ENCODE measurements around the gene NELFA.
"Not testable (repeated sequence)": the region's sequence is repeated elsewhere in the genome, so short reads cannot be mapped to it uniquely, and the experiment has no call there.

NELFA gene

DNA sequence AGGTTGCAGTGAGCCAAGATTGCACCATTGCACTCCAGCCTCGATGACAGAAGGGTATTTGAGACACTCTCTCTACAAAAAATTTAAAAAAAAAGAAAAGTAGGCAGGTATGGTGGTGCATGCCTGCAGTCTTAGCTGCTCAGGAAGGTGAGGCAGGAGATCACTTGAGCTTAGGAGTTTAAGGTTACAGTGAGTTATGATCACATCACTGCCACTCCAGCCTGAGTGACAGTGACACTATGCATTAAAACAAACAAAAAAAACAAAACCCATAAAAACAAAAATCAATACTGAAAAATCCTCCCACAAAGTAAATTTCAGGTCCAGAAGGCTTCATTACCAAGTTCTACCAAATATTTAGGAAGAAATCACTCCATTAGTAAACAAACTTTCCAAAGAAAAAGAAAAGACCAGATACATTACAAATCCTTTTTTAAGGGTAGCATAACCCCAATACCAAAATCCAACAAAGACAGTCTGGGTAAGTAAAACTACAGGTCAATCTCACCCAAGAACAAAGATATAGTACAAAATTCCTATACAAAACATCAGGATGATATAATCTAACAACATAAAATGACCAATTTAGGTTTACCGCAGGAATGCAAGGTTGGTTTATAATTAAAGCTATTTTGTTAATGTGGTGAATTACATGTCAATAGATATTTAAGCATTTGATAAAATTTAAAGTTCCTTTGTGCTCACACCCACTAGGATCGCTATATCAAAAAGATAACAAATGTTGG is 11.7 kb downstream of the NELFA start:
- TF ChIP-seq, protein P1, sequence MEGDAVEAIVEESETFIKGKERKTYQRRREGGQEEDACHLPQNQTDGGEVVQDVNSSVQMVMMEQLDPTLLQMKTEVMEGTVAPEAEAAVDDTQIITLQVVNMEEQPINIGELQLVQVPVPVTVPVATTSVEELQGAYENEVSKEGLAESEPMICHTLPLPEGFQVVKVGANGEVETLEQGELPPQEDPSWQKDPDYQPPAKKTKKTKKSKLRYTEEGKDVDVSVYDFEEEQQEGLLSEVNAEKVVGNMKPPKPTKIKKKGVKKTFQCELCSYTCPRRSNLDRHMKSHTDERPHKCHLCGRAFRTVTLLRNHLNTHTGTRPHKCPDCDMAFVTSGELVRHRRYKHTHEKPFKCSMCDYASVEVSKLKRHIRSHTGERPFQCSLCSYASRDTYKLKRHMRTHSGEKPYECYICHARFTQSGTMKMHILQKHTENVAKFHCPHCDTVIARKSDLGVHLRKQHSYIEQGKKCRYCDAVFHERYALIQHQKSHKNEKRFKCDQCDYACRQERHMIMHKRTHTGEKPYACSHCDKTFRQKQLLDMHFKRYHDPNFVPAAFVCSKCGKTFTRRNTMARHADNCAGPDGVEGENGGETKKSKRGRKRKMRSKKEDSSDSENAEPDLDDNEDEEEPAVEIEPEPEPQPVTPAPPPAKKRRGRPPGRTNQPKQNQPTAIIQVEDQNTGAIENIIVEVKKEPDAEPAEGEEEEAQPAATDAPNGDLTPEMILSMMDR (IDR thresholded peaks at IDR 0.05; ENCODE audit: insufficient read depth, low read length, missing control alignments), result no peak
- H3K4me3 ChIP-seq (ENCODE audit: low read depth, low read length), result no peak overlapping the region
- no peak for DNase-seq (ENCODE audit: low read depth, low spot score)
- ChIA-PET CTCF (no interaction called here), POLR2A (no interaction called here)

DNA sequence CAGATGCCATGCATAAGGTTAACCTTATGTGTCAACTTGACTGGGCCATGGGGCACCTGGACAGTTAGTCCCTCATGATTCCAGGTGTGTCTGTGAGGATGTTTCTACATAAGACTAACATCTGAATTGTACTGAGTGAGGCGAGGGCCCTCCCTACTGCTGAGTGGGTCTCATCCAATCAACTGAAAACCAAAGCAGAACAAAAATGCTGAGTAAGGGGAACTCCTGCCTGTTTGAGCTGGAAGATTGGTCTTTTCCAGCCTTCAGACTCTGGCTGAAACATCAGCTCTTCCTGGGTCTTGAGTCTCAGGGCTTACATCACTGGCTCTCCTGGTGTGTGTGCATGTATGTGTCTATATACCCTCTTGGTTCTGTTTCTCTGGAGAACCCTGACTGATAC is 13.8 kb downstream of the NELFA start:
- TF ChIP-seq, protein P1 (IDR thresholded peaks at IDR 0.05; ENCODE audit: insufficient read depth, low read length, missing control alignments), result no peak
- ChIA-PET CTCF (no interaction called here), POLR2A (no interaction called here)
- no peak overlapping the region for H3K4me3 ChIP-seq (ENCODE audit: low read depth, low read length)
- DNase-seq (ENCODE audit: low read depth, low spot score), result no peak

DNA sequence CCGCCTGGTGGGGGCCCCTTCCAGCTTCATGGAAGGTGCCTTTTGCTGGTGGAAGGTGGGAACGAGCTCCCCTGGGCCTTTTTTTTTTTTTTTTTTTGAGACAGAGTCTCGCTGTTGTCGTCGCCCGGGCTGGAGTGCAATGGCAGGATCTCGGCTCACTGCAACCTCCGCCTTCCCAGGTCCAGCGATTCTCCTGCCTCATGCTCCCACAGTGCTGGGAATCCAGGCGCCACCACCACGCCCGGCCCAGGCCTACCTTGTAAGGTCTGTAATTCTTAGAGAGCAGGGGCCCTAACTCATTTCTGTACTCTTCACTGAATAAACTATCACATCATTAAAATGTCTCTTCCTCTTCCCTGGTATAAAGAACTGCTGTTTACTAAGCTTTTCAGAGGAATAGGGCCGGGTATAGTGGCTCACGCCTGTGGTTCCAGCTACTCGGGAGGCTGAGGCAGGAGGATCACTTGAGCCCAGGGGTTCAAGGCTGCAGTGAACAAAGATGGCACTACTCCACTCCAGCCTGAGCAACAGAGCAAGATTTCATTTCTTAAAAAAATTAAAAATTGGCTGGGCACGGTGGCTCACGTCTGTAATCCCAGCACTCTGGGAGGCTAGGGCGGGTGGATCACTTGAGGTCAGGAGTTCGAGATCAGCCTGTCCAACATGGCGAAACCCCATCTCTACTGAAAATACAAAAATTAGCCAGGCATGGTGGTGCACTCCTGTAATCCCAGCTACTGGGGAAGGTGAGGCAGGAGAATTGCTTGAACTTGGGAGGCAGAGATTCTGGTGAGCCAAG is 14.9 kb downstream of the NELFA start:
- POLR2A ChIA-PET; DNase-seq (ENCODE audit: low read depth, low spot score); H3K4me3 ChIP-seq (ENCODE audit: low read depth, low read length): not testable (repeated sequence)
- CTCF ChIA-PET, result interaction anchor here (1.2 kb wide), 1 partner anchor 11 kb away, joined by 3 read pairs; no protein-coding TSS in a partner anchor

DNA sequence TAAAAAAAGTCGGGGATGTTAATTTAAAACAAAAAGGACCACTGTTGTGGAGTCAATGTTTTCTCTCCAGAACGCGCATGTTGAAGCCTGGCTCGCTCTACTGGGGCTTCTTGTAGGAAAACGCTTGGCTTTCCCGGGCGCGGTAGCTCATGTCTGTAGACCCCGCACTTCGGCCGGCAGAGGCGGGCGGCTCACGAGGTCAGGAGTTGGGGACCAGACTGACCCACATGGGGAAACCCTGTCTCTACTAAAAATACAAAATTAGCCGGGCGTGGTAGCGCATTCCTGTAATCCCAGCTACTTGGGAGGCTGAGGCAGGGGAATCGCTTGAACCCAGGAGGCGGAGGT is 15.6 kb downstream of the NELFA start:
- CTCF ChIA-PET, result interaction anchor here (1.2 kb wide), 1 partner anchor 12 kb away, joined by 3 read pairs; no protein-coding TSS in a partner anchor
- TF ChIP-seq, protein P1 (IDR thresholded peaks at IDR 0.05; ENCODE audit: insufficient read depth, low read length, missing control alignments), result no peak
- DNase-seq (ENCODE audit: low read depth, low spot score), result no peak
- no peak overlapping the region for H3K4me3 ChIP-seq (ENCODE audit: low read depth, low read length)
- POLR2A ChIA-PET, result no interaction called here

DNA sequence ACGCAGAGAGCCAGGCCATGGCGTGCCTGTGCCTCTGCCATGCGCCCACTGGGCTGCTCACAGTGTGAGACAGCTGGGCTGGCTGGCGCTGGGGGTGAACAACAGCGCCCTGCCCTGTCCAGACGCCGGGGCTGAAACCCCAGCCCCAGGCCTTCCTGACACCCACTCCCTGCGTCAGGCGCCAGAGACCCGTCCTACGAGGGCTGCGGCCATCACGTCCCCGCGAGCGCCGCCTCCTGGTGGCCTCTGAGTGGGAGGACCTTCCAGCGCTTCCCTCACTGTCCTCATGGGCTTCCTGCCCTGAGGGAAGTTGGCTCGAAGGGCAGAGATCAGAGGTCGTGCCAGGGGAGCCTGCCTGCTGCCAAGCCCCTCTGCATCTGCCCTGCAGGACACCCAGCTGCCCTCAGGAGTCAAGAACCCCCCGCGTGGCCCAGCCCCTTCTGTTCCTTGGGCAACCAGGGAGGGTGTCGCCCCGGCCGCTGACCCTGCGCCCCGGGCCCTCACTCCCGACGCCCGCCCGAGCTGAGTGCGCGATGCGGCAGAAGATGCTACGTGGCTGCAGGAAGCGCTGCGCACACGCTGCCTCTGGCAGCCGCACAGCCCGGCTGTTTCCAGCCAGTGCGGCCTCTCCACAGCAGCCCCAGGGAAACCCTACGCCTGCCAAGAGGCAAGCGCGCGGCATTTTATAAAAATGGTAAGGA is 16.2 kb downstream of the NELFA start:
- TF ChIP-seq, protein P1 (IDR thresholded peaks at IDR 0.05; ENCODE audit: insufficient read depth, low read length, missing control alignments), result no peak
- no peak overlapping the region for H3K4me3 ChIP-seq (ENCODE audit: low read depth, low read length)
- DNase-seq (ENCODE audit: low read depth, low spot score), result no peak
- CTCF ChIA-PET, result interaction anchor here (1.2 kb wide), 1 partner anchor 12 kb away, joined by 3 read pairs; no protein-coding TSS in a partner anchor
- POLR2A ChIA-PET, result no interaction called here

DNA sequence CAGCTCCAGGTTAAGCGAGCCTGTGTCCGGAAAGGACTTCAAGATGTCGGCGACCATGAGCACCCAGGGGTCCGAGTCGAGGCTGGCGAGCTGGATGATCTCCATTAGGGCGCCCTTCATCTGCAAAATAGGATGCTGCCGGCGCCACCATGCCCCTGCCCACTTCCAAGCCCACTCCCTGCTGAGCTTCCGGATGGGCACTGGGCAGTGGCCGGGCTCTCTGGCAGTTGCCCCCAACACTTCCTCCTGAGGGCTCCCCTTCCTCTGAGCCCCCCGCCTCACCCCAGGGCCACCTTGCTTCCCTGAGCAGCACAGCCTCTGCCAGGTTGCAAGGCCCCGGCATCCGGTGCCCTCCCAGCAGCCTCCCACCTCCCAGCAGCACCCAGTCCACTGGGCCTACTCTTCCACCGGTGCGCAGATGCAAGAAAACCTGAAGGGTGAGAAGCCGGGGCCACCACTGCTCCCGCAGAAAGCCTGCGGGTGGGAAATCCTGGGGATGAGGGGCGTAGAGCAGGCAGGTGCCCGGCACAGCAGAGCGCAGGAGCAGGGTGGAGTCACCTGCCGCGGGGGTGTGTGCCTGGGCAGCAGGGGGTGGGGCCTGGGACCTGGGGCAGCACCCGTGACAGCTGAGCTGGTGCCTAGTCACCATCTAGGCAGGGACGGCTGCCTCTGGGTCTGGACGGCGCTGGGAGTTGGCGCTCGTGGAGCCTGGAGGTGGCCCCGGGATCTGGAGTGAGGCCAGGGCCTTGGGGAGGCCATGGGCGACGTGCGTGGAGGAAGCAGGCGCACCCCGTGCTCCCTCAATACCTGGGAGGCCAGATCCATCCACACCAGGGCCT is 17.0 kb downstream of the NELFA start:
- CTCF ChIA-PET, result no interaction called here
- DNase-seq (ENCODE audit: low read depth, low spot score), result no peak
- POLR2A ChIA-PET, result no interaction called here
- H3K4me3 ChIP-seq (ENCODE audit: low read depth, low read length), result no peak overlapping the region
- TF ChIP-seq, protein P1 (IDR thresholded peaks at IDR 0.05; ENCODE audit: insufficient read depth, low read length, missing control alignments), result no peak
